SU-DHL-6 (cell line): ENCODE measurements around the gene PPP1R12C.

Experiments
- CTCF ChIP-seq: fragments of 200-600 bp; sonication (generic); IDR thresholded peaks from one replicate; pipeline ENCODE4 v1.5.1; 2017; ENCODE audit warnings: antibody characterized with exemption, mild to moderate bottlenecking, low read length, moderate library complexity; ENCODE audit not compliant: insufficient read depth, poor library complexity, severe bottlenecking
- EZH2phosphoT487 ChIP-seq: fragments of 200-600 bp; sonication (generic), shearing (Covaris generic); conservative IDR thresholded peaks from 2 replicates; pipeline ENCODE4 v1.6.1; 2018; ENCODE audit warnings: mild to moderate bottlenecking, antibody characterized with exemption, low read length, moderate library complexity, mixed read lengths

- TF ChIP-seq CTCF, result no peak
- TF ChIP-seq EZH2phosphoT487, result no peak
These were observed 51.2 kb downstream of the PPP1R12C start for GRCh38 chr19:55066107-55066709.
